HepG2 (cell line): Measurements from ENCODE around the gene ASB16. TPM values are rescaled to one million over a fixed set of nuclear protein-coding genes. Genes with fewer than 3 reads are reported as not detected.

Experiments
- AKAP8 ChIP-seq: sonication (generic); formaldehyde crosslinking; IDR thresholded peaks from 2 replicates; pipeline ENCODE4 v1.5.1; 2020; ENCODE audit warnings: mild to moderate bottlenecking, missing genetic modification reagents
- CAMTA2 ChIP-seq: sonication (generic); formaldehyde crosslinking; IDR thresholded peaks from 2 replicates; pipeline ENCODE4 v1.4.0; 2020; ENCODE audit warnings: mild to moderate bottlenecking, missing genetic modification reagents, borderline replicate concordance
- MEIS2 ChIP-seq: sonication (generic); formaldehyde crosslinking; IDR thresholded peaks from 2 replicates; pipeline ENCODE4 v1.9.0; 2021; ENCODE audit warnings: mild to moderate bottlenecking, missing genetic modification reagents
- YY1 ChIP-seq: IDR thresholded peaks from 2 replicates; pipeline ENCODE4 v1.6.1; 2011; ENCODE audit warnings: low read length, low read depth, moderate library complexity, mild to moderate bottlenecking; ENCODE audit not compliant: insufficient read depth, insufficient replicate concordance
- ZHX2 ChIP-seq, 2 experiments: sonication (generic) in 1 of 2; formaldehyde crosslinking in 1 of 2; IDR thresholded peaks; 2 replicates each; pipeline versions ENCODE4 v1.6.1 to v1.9.0; 2014 to 2022; ENCODE audit warnings: antibody characterized with exemption in 1 of 2, borderline replicate concordance in 1 of 2, inconsistent platforms in 1 of 2, low read depth in 1 of 2, missing genetic modification reagents in 1 of 2
- ZNF318 ChIP-seq: sonication (generic); formaldehyde crosslinking; IDR thresholded peaks from 2 replicates; pipeline ENCODE4 v1.4.0; 2020; ENCODE audit warnings: mild to moderate bottlenecking, missing genetic modification reagents
- ZNF33B ChIP-seq: sonication (generic); formaldehyde crosslinking; IDR thresholded peaks from 2 replicates; pipeline ENCODE4 v1.5.1; 2020; ENCODE audit warnings: mild to moderate bottlenecking, missing genetic modification reagents
- ZNF737 ChIP-seq: sonication (generic); formaldehyde crosslinking; IDR thresholded peaks from 2 replicates; pipeline ENCODE4 v1.5.0; 2020; ENCODE audit warnings: missing genetic modification reagents, mild to moderate bottlenecking, borderline replicate concordance
- polyA plus RNA-seq, 8 experiments: library from polyadenylated mRNA; depleted of rRNA in 3 of 8; stranded (reverse) in 7 of 8; unstranded in 1 of 8; fragments of >200 nt; fragmentation: Illumina TruSeq in 4 of 8; extraction: Trizol in 4 of 8; gene quantifications; 2 replicates each; pipeline versions ENCODE4 v1.2.1 to v1.2.3, GENCODE V29; 2011 to 2016; ENCODE audit warnings: low read depth in 4 of 8, missing spikeins in 1 of 8, mixed read lengths in 1 of 8; ENCODE audit not compliant: insufficient read depth in 1 of 8
- total RNA-seq, 5 experiments: library from RNA; depleted of rRNA; stranded (reverse); fragments of >200 nt; fragmentation: Illumina TruSeq; extraction: Trizol; gene quantifications; 2 replicates each; pipeline ENCODE4 v1.2.3, GENCODE V29; 2016; ENCODE audit warnings: low read depth in 1 of 5
- TF ChIP-seq, protein P1 (sequence below): sonication (generic); formaldehyde crosslinking; IDR thresholded peaks from 2 replicates; pipeline ENCODE4 v1.5.1; 2020; ENCODE audit warnings: mild to moderate bottlenecking, moderate library complexity, missing genetic modification reagents
- TF ChIP-seq, protein P2 (sequence below): IDR thresholded peaks from 2 replicates; pipeline ENCODE4 v1.6.1; 2016; ENCODE audit warnings: missing compliant biosample characterization, missing genetic modification reagents, borderline replicate concordance

The ASB16 gene
- total and polyA plus RNA-seq, 2 of the 13 experiments (the other 11 are each of a cell fraction or from before 2014, with no cell fraction given): 0.07 TPM; not detected in 1

DNA sequence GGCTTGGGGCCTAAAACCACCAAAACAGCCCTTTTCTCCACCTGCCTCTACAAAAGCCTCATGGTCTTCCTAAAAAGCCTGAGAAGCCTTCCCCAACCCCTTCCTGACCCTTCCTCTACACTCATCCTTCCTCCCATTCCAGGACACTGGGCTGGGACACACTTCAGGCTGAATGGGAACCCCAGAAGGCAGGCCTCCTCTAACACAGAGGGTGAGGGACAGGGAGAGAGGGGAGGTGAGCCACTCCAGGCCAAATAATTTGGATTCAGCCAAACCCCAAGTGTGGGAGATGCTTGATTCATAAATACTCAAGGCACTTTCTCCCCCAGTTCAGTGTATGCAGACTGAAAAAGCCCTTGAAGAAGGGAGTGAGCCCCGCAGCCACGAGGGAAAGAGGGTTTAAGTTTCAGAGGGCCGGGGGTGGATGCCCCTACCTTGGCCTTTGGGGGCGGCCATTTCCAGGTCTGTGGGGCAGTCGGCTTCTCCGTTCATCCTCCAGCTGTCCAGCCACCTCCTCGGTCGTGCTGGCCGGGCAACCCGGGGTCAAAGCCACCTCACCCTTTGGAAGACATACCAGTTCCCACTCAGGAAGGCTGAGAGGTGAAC lies 47.3 kb downstream of the ASB16 start (continued):
- TF ChIP-seq ZNF318 (CRISPR knock-in tag) (no peak; the same call in 1 of the 2 replicates), ZHX2 (IDR thresholded peaks at IDR 0.05; ENCODE audit: low read depth) (no peak), ZHX2 (CRISPR knock-in tag; IDR thresholded peaks at IDR 0.05; ENCODE audit: borderline replicate concordance) (no peak), YY1 (peak; percentile 4), MEIS2 (CRISPR knock-in tag) (peak; percentile 22; the same call in 1 of the 2 replicates), CAMTA2 (CRISPR knock-in tag) (0 out of 2 replicates have a peak, but pooled peaks have one; percentile 39), AKAP8 (CRISPR knock-in tag) (0 out of 2 replicates have a peak, but pooled peaks have one; percentile 27), ZNF33B (CRISPR knock-in tag) (peak; percentile 23), ZNF737 (CRISPR knock-in tag) (0 out of 2 replicates have a peak, but pooled peaks have one; percentile 68)
- TF ChIP-seq, protein P1, sequence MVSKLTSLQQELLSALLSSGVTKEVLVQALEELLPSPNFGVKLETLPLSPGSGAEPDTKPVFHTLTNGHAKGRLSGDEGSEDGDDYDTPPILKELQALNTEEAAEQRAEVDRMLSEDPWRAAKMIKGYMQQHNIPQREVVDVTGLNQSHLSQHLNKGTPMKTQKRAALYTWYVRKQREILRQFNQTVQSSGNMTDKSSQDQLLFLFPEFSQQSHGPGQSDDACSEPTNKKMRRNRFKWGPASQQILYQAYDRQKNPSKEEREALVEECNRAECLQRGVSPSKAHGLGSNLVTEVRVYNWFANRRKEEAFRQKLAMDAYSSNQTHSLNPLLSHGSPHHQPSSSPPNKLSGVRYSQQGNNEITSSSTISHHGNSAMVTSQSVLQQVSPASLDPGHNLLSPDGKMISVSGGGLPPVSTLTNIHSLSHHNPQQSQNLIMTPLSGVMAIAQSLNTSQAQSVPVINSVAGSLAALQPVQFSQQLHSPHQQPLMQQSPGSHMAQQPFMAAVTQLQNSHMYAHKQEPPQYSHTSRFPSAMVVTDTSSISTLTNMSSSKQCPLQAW: peak; percentile 33; the same call in 1 of the 2 replicates
- TF ChIP-seq, protein P2, sequence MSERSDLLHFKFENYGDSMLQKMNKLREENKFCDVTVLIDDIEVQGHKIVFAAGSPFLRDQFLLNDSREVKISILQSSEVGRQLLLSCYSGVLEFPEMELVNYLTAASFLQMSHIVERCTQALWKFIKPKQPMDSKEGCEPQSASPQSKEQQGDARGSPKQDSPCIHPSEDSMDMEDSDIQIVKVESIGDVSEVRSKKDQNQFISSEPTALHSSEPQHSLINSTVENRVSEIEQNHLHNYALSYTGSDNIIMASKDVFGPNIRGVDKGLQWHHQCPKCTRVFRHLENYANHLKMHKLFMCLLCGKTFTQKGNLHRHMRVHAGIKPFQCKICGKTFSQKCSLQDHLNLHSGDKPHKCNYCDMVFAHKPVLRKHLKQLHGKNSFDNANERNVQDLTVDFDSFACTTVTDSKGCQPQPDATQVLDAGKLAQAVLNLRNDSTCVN (CRISPR knock-in tag): peak; percentile 4; the same call in 1 of the 2 replicates
